HepG2 (cell line): Measurements from ENCODE around the gene PTS. TPM values are rescaled to one million over a fixed set of nuclear protein-coding genes. Genes with fewer than 3 reads are reported as not detected.

Experiments used
- ATAC-seq: fragments of 200-7000 bp; cut with Tn5 transposase; 3 replicates; pipeline ENCODE4 v1.9.1; 2020; ENCODE audit warnings: mild to moderate bottlenecking, moderate library complexity
- BruUV-seq: library from RNA; stranded (reverse); fragments of 400-500 nt; replicated peaks from 2 replicates; lab custom pipeline; 2021; lab: Mats Ljungman, UMichigan
- CTCF ChIA-PET: fragments of 300-600 bp; formaldehyde crosslinking; extraction: SDS; loops from one replicate; lab custom pipeline; 2021; ENCODE audit warnings: low total read pairs, inconsistent platforms, low intra/inter-chr PET ratio; lab: Yijun Ruan, JAX
- POLR2A ChIA-PET: fragments of 350-600 bp; sonication (Branson Sonifier 250); formaldehyde crosslinking; loops from one replicate; lab custom pipeline; 2020; ENCODE audit warnings: antibody characterized with exemption, inconsistent platforms; lab: Yijun Ruan, JAX
- DNase-seq: peaks from one replicate; pipeline ENCODE4 v3.0.0-alpha.2; 2015; ENCODE audit warnings: low spot score
- FAIRE-seq: peaks from 3 replicates; lab custom pipeline; 2011; peaks lifted over from hg19 to GRCh38; lab: Jason Lieb, UNC
- H2AFZ ChIP-seq: one replicate; pipeline ENCODE4 v1.6.1; 2011; ENCODE audit warnings: low read length, inconsistent platforms
- H3K27ac ChIP-seq: fragments of 300-600 bp; 3 replicates; pipeline ENCODE4 v1.8.0; 2011; ENCODE audit warnings: mixed run types, mild to moderate bottlenecking, mixed read lengths, low read length, inconsistent platforms; ENCODE audit not compliant: insufficient read depth; ENCODE audit errors: extremely low read length
- H3K27me3 ChIP-seq, 2 experiments: fragments of 200-600 bp in 1 of 2; 2 replicates in 1 of 2; 3 replicates in 1 of 2; pipeline versions ENCODE4 v1.6.0 to v1.8.0; 2011; ENCODE audit warnings: low read length in 2 of 2, mild to moderate bottlenecking in 2 of 2, moderate library complexity in 2 of 2, inconsistent platforms in 1 of 2; ENCODE audit not compliant: insufficient read depth in 2 of 2, control insufficient read depth in 1 of 2
- H3K36me3 ChIP-seq, 2 experiments: fragments of 200-600 bp in 1 of 2; replicated peaks in 1 of 2; 2 replicates in 1 of 2; 3 replicates in 1 of 2; pipeline versions ENCODE4 v1.5.1 to v1.8.0; 2011; ENCODE audit warnings: low read length in 2 of 2, inconsistent platforms in 1 of 2; ENCODE audit not compliant: insufficient read depth in 2 of 2, control insufficient read depth in 1 of 2
- H3K4me1 ChIP-seq: 2 replicates; pipeline ENCODE4 v1.5.1; 2012; ENCODE audit warnings: low read length, inconsistent platforms; ENCODE audit not compliant: insufficient read depth
- H3K4me2 ChIP-seq: 2 replicates; pipeline ENCODE4 v1.6.0; 2011; ENCODE audit warnings: low read depth, low read length, inconsistent platforms
- H3K4me3 ChIP-seq, 3 experiments: fragments of 200-600 bp in 1 of 3; sonication (generic), shearing (Covaris generic) in 1 of 3; replicated peaks in 1 of 3; 2 replicates each; pipeline ENCODE4 v1.5.1; 2011 to 2016; ENCODE audit warnings: low read length in 3 of 3, inconsistent platforms in 2 of 3, low read depth in 2 of 3, mild to moderate bottlenecking in 2 of 3, control low read depth in 1 of 3, mixed read lengths in 1 of 3; ENCODE audit not compliant: insufficient read depth in 1 of 3
- H3K79me2 ChIP-seq: one replicate; pipeline ENCODE4 v1.6.1; 2011; ENCODE audit warnings: low read length, inconsistent platforms; ENCODE audit not compliant: insufficient read depth
- H3K9ac ChIP-seq: 2 replicates; pipeline ENCODE4 v1.6.0; 2011; ENCODE audit warnings: mild to moderate bottlenecking, low read depth, low read length, inconsistent platforms; ENCODE audit not compliant: insufficient read depth
- H3K9me3 ChIP-seq: 2 replicates; pipeline ENCODE4 v1.5.1; 2012; ENCODE audit warnings: mild to moderate bottlenecking, low read length
- H4K20me1 ChIP-seq: 2 replicates; pipeline ENCODE4 v1.6.0; 2011; ENCODE audit warnings: inconsistent platforms, mild to moderate bottlenecking, low read length, moderate library complexity; ENCODE audit not compliant: insufficient read depth
- ARNT2 ChIP-seq: sonication (generic); formaldehyde crosslinking; IDR thresholded peaks from 2 replicates; pipeline ENCODE4 v1.8.0; 2022; ENCODE audit warnings: mild to moderate bottlenecking, low read depth, missing genetic modification reagents, moderate library complexity
- HOXA9 ChIP-seq: sonication (generic); formaldehyde crosslinking; IDR thresholded peaks from 2 replicates; pipeline ENCODE4 v1.8.1; 2022; ENCODE audit warnings: missing genetic modification reagents, mild to moderate bottlenecking, moderate library complexity, borderline replicate concordance
- JUN ChIP-seq: sonication (generic); formaldehyde crosslinking; IDR thresholded peaks from 2 replicates; pipeline ENCODE4 v1.4.0; 2020; ENCODE audit warnings: mild to moderate bottlenecking, missing genetic modification reagents
- PRDM4 ChIP-seq: sonication (generic); formaldehyde crosslinking; IDR thresholded peaks from 2 replicates; pipeline ENCODE4 v1.9.0; 2021; ENCODE audit warnings: missing genetic modification reagents, borderline replicate concordance
- RERE ChIP-seq: IDR thresholded peaks from 2 replicates; pipeline ENCODE4 v1.6.1; 2016; ENCODE audit warnings: low read depth, missing genetic modification reagents, missing compliant biosample characterization
- REST ChIP-seq, 2 experiments: IDR thresholded peaks; 2 replicates each; pipeline ENCODE4 v1.6.1; 2011 to 2012; ENCODE audit warnings: low read length in 2 of 2, borderline replicate concordance in 1 of 2, low read depth in 1 of 2, mild to moderate bottlenecking in 1 of 2, moderate library complexity in 1 of 2
- ZBTB38 ChIP-seq: sonication (generic); formaldehyde crosslinking; IDR thresholded peaks from 2 replicates; pipeline ENCODE4 v1.5.1; 2020; ENCODE audit warnings: mild to moderate bottlenecking, missing genetic modification reagents
- ZNF768 ChIP-seq: sonication (generic); formaldehyde crosslinking; IDR thresholded peaks from 2 replicates; pipeline ENCODE4 v1.4.0; 2020; ENCODE audit warnings: missing genetic modification reagents
- ZNF816 ChIP-seq: sonication (generic); formaldehyde crosslinking; IDR thresholded peaks from 2 replicates; pipeline ENCODE4 v1.8.0; 2022; ENCODE audit warnings: missing genetic modification reagents, mild to moderate bottlenecking, borderline replicate concordance
- WGBS: methylation state at CpG from one replicate; pipeline ENCODE4 v1.1.6; 2017; ENCODE audit warnings: low lambda C conversion rate; 5-methylcytosine and 5-hydroxymethylcytosine counted together
- in situ Hi-C: cut with HindIII; loops from 2 replicates; pipeline ENCODE4 v1.10.0; 2017; ENCODE audit warnings: low pct_unique_long_range_greater_than_20kb; ENCODE audit not compliant: extremely low pct_ligation_motif_present
- intact Hi-C: fragments of 100-400 bp; cut with micrococcal nuclease; formaldehyde crosslinking; loops from one replicate; pipeline ENCODE4 v1.10.0; 2022; ENCODE audit not compliant: unreplicated experiment
- polyA plus RNA-seq, 8 experiments: library from polyadenylated mRNA; depleted of rRNA in 3 of 8; stranded (reverse) in 7 of 8; unstranded in 1 of 8; fragments of >200 nt; fragmentation: Illumina TruSeq in 4 of 8; extraction: Trizol in 4 of 8; gene quantifications; 2 replicates each; pipeline versions ENCODE4 v1.2.1 to v1.2.3, GENCODE V29; 2011 to 2016; ENCODE audit warnings: low read depth in 4 of 8, missing spikeins in 1 of 8, mixed read lengths in 1 of 8; ENCODE audit not compliant: insufficient read depth in 1 of 8
- total RNA-seq, 5 experiments: library from RNA; depleted of rRNA; stranded (reverse); fragments of >200 nt; fragmentation: Illumina TruSeq; extraction: Trizol; gene quantifications; 2 replicates each; pipeline ENCODE4 v1.2.3, GENCODE V29; 2016; ENCODE audit warnings: low read depth in 1 of 5

PTS gene
- total and polyA plus RNA-seq, 2 of the 13 experiments (the other 11 are each of a cell fraction or from before 2014, with no cell fraction given): 33.6 to 49.3 TPM

- ChIA-PET POLR2A (no interaction called here), CTCF (no interaction called here)
- Histone ChIP-seq H3K79me2 (peaks cover 18% of the 10 kb centered on the region), H3K4me3 (no peak overlapping the region), H3K4me1 (peaks cover 61% of the 10 kb centered on the region), H3K4me2 (no peak overlapping the region), H2AFZ (no peak overlapping the region), H3K27me3 (no peaks in the 10 kb centered on the region; a peak in 1 of 5 replicates), H3K9ac (no peak overlapping the region), H4K20me1 (no peaks in the 10 kb centered on the region), H3K27ac (no peak overlapping the region), H3K9me3 (no peaks in the 10 kb centered on the region), H3K36me3 (peaks cover 4 to 26% of the 10 kb centered on the region in 2 experiments; a peak in 4 of 5 replicates)
- BruUV-seq: no TSS peak
- ATAC-seq (no peak), FAIRE-seq (no peak), DNase-seq (no peak)
- in situ Hi-C loops (loop anchor here (10.0 kb wide), 1 partner anchor 225 kb away; no protein-coding TSS in a partner anchor), intact Hi-C loops (loop anchor here (10.0 kb wide), 1 partner anchor 565 kb away; no protein-coding TSS in a partner anchor)
- 83% methylated on average over 3 of the region's 3 CpGs for WGBS
- TF ChIP-seq RERE (CRISPR knock-in tag) (no peak), ARNT2 (CRISPR knock-in tag) (no peak), HOXA9 (CRISPR knock-in tag) (no peak), PRDM4 (no peak), REST (IDR thresholded peaks at IDR 0.05; ENCODE audit: borderline replicate concordance in 1 of 2, low read depth in 1 of 2, low read length in 2 of 2) (no peak), ZNF816 (no peak), JUN (CRISPR knock-in tag) (no peak), ZBTB38 (CRISPR knock-in tag) (no peak), ZNF768 (CRISPR knock-in tag) (no peak)
Measured at GRCh38 chr11:112229746-112230433, 3.7 kb downstream of the PTS start.
